Measurements from ENCODE around the gene FBLN1.

DNA sequence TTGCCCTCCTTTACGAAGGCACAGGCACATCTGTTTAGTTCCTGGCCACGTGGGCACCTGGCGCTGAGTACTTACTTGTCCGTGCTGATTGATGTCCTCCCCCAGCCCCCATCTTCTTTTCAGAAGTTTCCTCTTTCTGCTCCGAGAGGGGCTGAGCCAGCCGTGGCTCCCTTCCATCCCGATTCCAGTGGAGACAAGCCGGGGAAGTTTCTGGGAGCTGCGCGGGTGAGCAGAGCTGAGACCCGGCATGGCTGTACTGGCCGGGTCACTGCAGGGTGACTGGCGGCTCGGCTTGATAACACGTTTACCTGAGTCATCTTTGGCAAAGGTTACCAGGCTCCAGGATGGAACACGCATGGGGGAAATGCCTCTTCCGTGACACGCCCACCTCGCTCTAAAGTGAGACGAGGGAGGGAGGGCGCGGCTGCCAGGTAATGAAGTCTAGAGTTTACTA is 123.5 kb downstream of the FBLN1 start:
- no peak for TF ChIP-seq POLR2A (IDR thresholded peaks at IDR 0.05; ENCODE audit: low read depth, low read length)
- TF ChIP-seq POU2F2 (IDR thresholded peaks at IDR 0.05; ENCODE audit: low read depth, low read length), result no peak
- TF ChIP-seq POLR2AphosphoS5 (IDR thresholded peaks at IDR 0.05; ENCODE audit: low read depth, low read length), result no peak
- TF ChIP-seq TAF1 (IDR thresholded peaks at IDR 0.05; ENCODE audit: low read depth, low read length), result no peak

Measured in GM12891 (cell line).